ENCODE data around the gene PLEK2.

PLEK2 gene

DNA sequence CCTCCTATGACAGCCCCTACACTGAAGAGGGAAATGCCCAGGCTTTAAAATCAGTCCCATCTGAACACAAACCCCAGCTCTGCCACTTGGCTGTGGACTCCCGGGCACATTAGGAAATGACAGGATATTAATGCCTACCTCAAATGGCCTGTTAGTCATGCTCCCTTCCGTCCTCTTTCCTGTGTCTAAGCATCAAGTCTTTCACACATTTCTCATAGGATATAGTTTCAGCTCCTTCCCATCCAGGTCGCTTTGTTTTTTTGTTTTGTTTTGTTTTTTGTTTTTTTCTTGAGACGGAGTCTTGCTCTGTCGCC, 16.1 kb downstream of the PLEK2 start:
- Histone ChIP-seq H3K4me3 (replicated peaks; ENCODE audit: insufficient read depth, low read length) (no peak overlapping the region), H3K27me3 (ENCODE audit: insufficient read depth, poor library complexity, severe bottlenecking) (no peaks in the 10 kb centered on the region), H3K27ac (replicated peaks) (no peak overlapping the region)
- DNase-seq (ENCODE audit: low read depth in 1 of 2, low spot score in 1 of 2), result no peak
- TF ChIP-seq, protein P1, sequence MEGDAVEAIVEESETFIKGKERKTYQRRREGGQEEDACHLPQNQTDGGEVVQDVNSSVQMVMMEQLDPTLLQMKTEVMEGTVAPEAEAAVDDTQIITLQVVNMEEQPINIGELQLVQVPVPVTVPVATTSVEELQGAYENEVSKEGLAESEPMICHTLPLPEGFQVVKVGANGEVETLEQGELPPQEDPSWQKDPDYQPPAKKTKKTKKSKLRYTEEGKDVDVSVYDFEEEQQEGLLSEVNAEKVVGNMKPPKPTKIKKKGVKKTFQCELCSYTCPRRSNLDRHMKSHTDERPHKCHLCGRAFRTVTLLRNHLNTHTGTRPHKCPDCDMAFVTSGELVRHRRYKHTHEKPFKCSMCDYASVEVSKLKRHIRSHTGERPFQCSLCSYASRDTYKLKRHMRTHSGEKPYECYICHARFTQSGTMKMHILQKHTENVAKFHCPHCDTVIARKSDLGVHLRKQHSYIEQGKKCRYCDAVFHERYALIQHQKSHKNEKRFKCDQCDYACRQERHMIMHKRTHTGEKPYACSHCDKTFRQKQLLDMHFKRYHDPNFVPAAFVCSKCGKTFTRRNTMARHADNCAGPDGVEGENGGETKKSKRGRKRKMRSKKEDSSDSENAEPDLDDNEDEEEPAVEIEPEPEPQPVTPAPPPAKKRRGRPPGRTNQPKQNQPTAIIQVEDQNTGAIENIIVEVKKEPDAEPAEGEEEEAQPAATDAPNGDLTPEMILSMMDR (IDR thresholded peaks at IDR 0.05; ENCODE audit: insufficient read depth, low read length), result no peak
- TF ChIP-seq, protein P2, sequence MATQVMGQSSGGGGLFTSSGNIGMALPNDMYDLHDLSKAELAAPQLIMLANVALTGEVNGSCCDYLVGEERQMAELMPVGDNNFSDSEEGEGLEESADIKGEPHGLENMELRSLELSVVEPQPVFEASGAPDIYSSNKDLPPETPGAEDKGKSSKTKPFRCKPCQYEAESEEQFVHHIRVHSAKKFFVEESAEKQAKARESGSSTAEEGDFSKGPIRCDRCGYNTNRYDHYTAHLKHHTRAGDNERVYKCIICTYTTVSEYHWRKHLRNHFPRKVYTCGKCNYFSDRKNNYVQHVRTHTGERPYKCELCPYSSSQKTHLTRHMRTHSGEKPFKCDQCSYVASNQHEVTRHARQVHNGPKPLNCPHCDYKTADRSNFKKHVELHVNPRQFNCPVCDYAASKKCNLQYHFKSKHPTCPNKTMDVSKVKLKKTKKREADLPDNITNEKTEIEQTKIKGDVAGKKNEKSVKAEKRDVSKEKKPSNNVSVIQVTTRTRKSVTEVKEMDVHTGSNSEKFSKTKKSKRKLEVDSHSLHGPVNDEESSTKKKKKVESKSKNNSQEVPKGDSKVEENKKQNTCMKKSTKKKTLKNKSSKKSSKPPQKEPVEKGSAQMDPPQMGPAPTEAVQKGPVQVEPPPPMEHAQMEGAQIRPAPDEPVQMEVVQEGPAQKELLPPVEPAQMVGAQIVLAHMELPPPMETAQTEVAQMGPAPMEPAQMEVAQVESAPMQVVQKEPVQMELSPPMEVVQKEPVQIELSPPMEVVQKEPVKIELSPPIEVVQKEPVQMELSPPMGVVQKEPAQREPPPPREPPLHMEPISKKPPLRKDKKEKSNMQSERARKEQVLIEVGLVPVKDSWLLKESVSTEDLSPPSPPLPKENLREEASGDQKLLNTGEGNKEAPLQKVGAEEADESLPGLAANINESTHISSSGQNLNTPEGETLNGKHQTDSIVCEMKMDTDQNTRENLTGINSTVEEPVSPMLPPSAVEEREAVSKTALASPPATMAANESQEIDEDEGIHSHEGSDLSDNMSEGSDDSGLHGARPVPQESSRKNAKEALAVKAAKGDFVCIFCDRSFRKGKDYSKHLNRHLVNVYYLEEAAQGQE (IDR thresholded peaks at IDR 0.05; ENCODE audit: insufficient replicate concordance, low read depth), result no peak
- no peak for TF ChIP-seq GABPA (IDR thresholded peaks at IDR 0.05; ENCODE audit: low read depth)

DNA sequence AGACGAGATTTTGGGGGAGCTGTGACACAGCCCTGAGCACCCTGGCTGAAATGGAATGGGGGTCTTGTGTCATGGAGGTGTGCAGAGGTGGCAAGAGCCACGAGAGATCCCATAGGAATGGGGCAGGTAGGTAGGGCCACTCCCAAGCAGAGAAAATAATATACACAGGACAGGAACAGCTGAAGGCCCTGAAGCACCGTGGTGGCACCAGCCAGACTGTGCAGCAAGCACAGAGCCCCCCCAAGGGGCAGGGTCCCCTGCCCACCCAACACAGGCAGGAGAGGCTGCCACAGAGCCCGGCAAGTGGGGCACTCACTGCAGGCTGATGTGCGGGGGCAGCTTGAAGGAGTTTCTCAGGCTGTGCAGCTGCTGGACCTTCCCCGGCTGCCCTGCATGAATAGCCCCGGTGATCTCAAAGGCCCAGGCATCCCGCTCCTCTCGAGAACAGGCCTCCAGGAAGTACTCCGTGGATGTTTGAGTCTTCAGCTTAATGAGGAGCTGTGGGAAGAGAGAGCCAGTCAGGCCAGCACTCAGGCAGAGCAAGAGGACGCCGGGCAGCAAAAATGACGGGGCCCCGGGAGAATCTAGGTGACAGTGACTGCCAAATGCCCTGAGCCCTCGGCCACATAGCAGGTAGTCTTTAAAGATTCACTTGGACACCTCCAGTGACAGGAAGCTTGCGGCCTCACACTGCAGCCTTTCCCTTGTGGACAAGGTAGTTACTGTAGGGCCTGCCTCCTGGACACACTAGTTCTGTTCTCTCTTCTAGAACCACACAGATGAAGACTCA, 16.7 kb downstream of the PLEK2 start:
- H3K27ac ChIP-seq (replicated peaks), result no peak overlapping the region
- DNase-seq (ENCODE audit: low read depth in 1 of 2, low spot score in 1 of 2), result no peak
- no peaks in the 10 kb centered on the region for H3K27me3 ChIP-seq (ENCODE audit: insufficient read depth, poor library complexity, severe bottlenecking)
- no peak overlapping the region for H3K4me3 ChIP-seq (replicated peaks; ENCODE audit: insufficient read depth, low read length)
- TF ChIP-seq, protein P1 (IDR thresholded peaks at IDR 0.05; ENCODE audit: insufficient read depth, low read length), result no peak
- no peak for TF ChIP-seq POLR2AphosphoS5 (IDR thresholded peaks at IDR 0.05; ENCODE audit: low read depth)
- no peak for TF ChIP-seq SPI1 (IDR thresholded peaks at IDR 0.05; ENCODE audit: borderline replicate concordance, low read depth)
- TF ChIP-seq, protein P2 (IDR thresholded peaks at IDR 0.05; ENCODE audit: insufficient replicate concordance, low read depth), result no peak
- no peak for TF ChIP-seq GABPA (IDR thresholded peaks at IDR 0.05; ENCODE audit: low read depth)

DNA sequence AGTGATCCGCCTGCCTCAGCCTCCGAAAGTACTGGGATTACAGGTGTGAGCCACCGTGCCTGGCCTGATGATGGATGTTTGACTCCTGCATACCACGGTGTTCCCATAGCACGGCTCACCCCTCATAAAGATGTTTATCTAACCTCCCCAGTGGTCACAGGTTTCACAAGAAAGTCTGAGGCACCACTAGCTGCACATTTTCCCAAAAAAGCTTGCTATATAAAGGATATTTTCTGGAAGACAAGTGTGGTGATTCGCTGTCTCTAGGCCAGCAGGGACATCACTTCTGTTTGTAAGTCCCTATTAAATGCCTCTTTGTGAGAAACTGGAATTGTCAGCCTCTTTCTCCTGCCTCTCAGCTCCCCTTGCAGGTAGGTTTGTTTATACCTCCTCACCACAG, 18.3 kb downstream of the PLEK2 start:
- TF ChIP-seq, protein P1 (IDR thresholded peaks at IDR 0.05; ENCODE audit: insufficient read depth, low read length), result no peak
- H3K4me3 ChIP-seq (replicated peaks; ENCODE audit: insufficient read depth, low read length), result no peak overlapping the region
- DNase-seq (ENCODE audit: low read depth in 1 of 2, low spot score in 1 of 2), result no peak
- H3K27ac ChIP-seq (replicated peaks), result no peak overlapping the region
- H3K27me3 ChIP-seq (ENCODE audit: insufficient read depth, poor library complexity, severe bottlenecking), result no peaks in the 10 kb centered on the region

DNA sequence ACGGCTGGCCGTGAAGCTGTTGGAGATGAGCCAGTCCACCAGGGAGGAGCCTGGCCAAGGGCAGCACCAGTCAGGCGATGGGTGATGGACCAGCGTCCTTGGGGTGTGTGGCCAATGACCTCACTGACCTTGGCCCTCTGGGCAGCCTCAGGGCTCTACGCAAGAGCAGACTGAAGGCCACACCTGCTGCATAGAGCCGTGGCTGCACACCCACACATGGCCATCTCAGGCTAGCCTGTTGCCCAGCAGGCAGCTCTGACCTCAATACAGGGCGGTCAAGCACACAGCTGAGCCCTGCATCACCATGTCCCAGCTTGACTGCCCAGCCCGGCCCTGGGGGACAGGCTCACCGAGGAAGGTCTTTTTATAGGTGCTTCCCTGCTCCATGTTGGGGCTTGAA, 19.2 kb downstream of the PLEK2 start:
- Histone ChIP-seq H3K27me3 (ENCODE audit: insufficient read depth, poor library complexity, severe bottlenecking) (no peaks in the 10 kb centered on the region), H3K27ac (replicated peaks) (no peak overlapping the region), H3K4me3 (replicated peaks; ENCODE audit: insufficient read depth, low read length) (no peak overlapping the region)
- TF ChIP-seq POLR2AphosphoS5 (IDR thresholded peaks at IDR 0.05; ENCODE audit: low read depth), result no peak
- TF ChIP-seq SPI1 (IDR thresholded peaks at IDR 0.05; ENCODE audit: borderline replicate concordance, low read depth), result no peak
- TF ChIP-seq, protein P1 (IDR thresholded peaks at IDR 0.05; ENCODE audit: insufficient read depth, low read length), result no peak
- no peak for TF ChIP-seq GABPA (IDR thresholded peaks at IDR 0.05; ENCODE audit: low read depth)
- TF ChIP-seq, protein P2 (IDR thresholded peaks at IDR 0.05; ENCODE audit: insufficient replicate concordance, low read depth), result no peak
- DNase-seq (ENCODE audit: low read depth in 1 of 2, low spot score in 1 of 2), result no peak
